ENCODE data around the gene ZFP36.

ZFP36 gene

GRCh38 chr19:39413272-39413910, 6.7 kb downstream of the ZFP36 start:
- Histone ChIP-seq H2AFZ (ENCODE audit: low read length) (peak overlapping the region; percentile 94), H3K4ac (ENCODE audit: low read length) (peak overlapping the region; percentile 32), H2BK5ac (ENCODE audit: low read length) (peak overlapping the region; percentile 98), H4K8ac (ENCODE audit: low read depth, low read length) (no peak overlapping the region), H2BK15ac (ENCODE audit: low read length) (peak overlapping the region; percentile 99), H3K9me3 (replicated peaks in 1 of 2; ENCODE audit: control insufficient read depth in 2 of 2, insufficient read depth in 1 of 2, low read depth in 1 of 2, low read length in 2 of 2) (no peaks in the 10 kb centered on the region), H3K23ac (ENCODE audit: low read depth, low read length, poor library complexity) (peak overlapping the region; percentile 96), H3K14ac (ENCODE audit: low read length) (peak overlapping the region; percentile 83), H2BK12ac (ENCODE audit: low read length) (no peak overlapping the region), H3K36me3 (replicated peaks in 1 of 2; ENCODE audit: control insufficient read depth in 2 of 2, insufficient read depth in 2 of 2, low read length in 2 of 2) (peaks cover 25 to 42% of the 10 kb centered on the region in 2 donors), H3K79me1 (ENCODE audit: low read depth, low read length) (peaks cover 16% of the 10 kb centered on the region), H3K4me2 (ENCODE audit: insufficient read depth, low read length, poor library complexity, severe bottlenecking) (peak overlapping the region; percentile 87), H3K18ac (ENCODE audit: low read length) (peak overlapping the region; percentile 99), H3K27ac (replicated peaks; ENCODE audit: low read length) (peak overlapping the region; percentile 95), H3K27me3 (ENCODE audit: control insufficient read depth in 3 of 3, insufficient read depth in 3 of 3, low read depth in 1 of 3, low read length in 3 of 3) (peaks cover 0 to 6% (median 0%) of the 10 kb centered on the region in 3 experiments), H4K91ac (ENCODE audit: low read depth, low read length, poor library complexity) (no peak overlapping the region), H2BK120ac (ENCODE audit: low read depth, low read length) (peak overlapping the region; percentile 93), H3K4me3 (ENCODE audit: low read length in 2 of 2) (peak overlapping the region; percentile 95), H3K4me1 (ENCODE audit: control insufficient read depth in 2 of 2, insufficient read depth in 1 of 2, low read depth in 1 of 2, low read length in 2 of 2) (peaks cover 28 to 35% of the 10 kb centered on the region in 2 donors), H2AK5ac (ENCODE audit: low read depth, low read length) (peak overlapping the region; percentile 100), H3K9ac (ENCODE audit: low read depth, low read length, poor library complexity) (peak overlapping the region; percentile 93)
- no CpG with 5 or more reads among the region's 54 CpGs for WGBS, 2 donors (ENCODE audit: extremely low coverage in 2 of 2, insufficient read length in 2 of 2, insufficient replicate concordance in 1 of 2)
- no peak for DNase-seq (ENCODE audit: low spot score)

- Histone ChIP-seq H3K9ac (ENCODE audit: low read depth, low read length, poor library complexity) (peak overlapping the region; percentile 93), H3K4me2 (ENCODE audit: insufficient read depth, low read length, poor library complexity, severe bottlenecking) (peak overlapping the region; percentile 87), H3K14ac (ENCODE audit: low read length) (peak overlapping the region; percentile 12), H3K4ac (ENCODE audit: low read length) (peak overlapping the region; percentile 4), H3K9me3 (replicated peaks in 1 of 2; ENCODE audit: control insufficient read depth in 2 of 2, insufficient read depth in 1 of 2, low read depth in 1 of 2, low read length in 2 of 2) (no peaks in the 10 kb centered on the region), H3K4me3 (ENCODE audit: low read length in 2 of 2) (peak overlapping the region; percentile 88 to 95), H3K27ac (replicated peaks; ENCODE audit: low read length) (peak overlapping the region; percentile 95), H3K23ac (ENCODE audit: low read depth, low read length, poor library complexity) (peak overlapping the region; percentile 96), H3K4me1 (ENCODE audit: control insufficient read depth in 2 of 2, insufficient read depth in 1 of 2, low read depth in 1 of 2, low read length in 2 of 2) (peaks cover 28 to 35% of the 10 kb centered on the region in 2 donors), H2BK12ac (ENCODE audit: low read length) (no peak overlapping the region), H2AK5ac (ENCODE audit: low read depth, low read length) (peak overlapping the region; percentile 100), H3K27me3 (ENCODE audit: control insufficient read depth in 3 of 3, insufficient read depth in 3 of 3, low read depth in 1 of 3, low read length in 3 of 3) (peaks cover 0 to 2% (median 0%) of the 10 kb centered on the region in 3 experiments), H2BK5ac (ENCODE audit: low read length) (peak overlapping the region; percentile 98), H3K18ac (ENCODE audit: low read length) (peak overlapping the region; percentile 86), H3K36me3 (replicated peaks in 1 of 2; ENCODE audit: control insufficient read depth in 2 of 2, insufficient read depth in 2 of 2, low read length in 2 of 2) (peaks cover 31 to 49% of the 10 kb centered on the region in 2 donors), H2BK15ac (ENCODE audit: low read length) (peak overlapping the region; percentile 14), H3K79me1 (ENCODE audit: low read depth, low read length) (peaks cover 16% of the 10 kb centered on the region), H4K91ac (ENCODE audit: low read depth, low read length, poor library complexity) (no peak overlapping the region), H2BK120ac (ENCODE audit: low read depth, low read length) (no peak overlapping the region), H4K8ac (ENCODE audit: low read depth, low read length) (no peak overlapping the region), H2AFZ (ENCODE audit: low read length) (peak overlapping the region; percentile 94)
- DNase-seq (ENCODE audit: low spot score), result no peak
- no CpG with 5 or more reads among the region's 18 CpGs for WGBS, 2 donors (ENCODE audit: extremely low coverage in 2 of 2, insufficient read length in 2 of 2, insufficient replicate concordance in 1 of 2)
These were observed 7.4 kb downstream of the ZFP36 start for GRCh38 chr19:39413911-39414608.

- Histone ChIP-seq H3K18ac (ENCODE audit: low read length) (no peak overlapping the region), H2BK5ac (ENCODE audit: low read length) (no peak overlapping the region), H4K91ac (ENCODE audit: low read depth, low read length, poor library complexity) (no peak overlapping the region), H3K4me2 (ENCODE audit: insufficient read depth, low read length, poor library complexity, severe bottlenecking) (peak overlapping the region; percentile 36), H3K79me1 (ENCODE audit: low read depth, low read length) (peaks cover 16% of the 10 kb centered on the region), H2AK5ac (ENCODE audit: low read depth, low read length) (no peak overlapping the region), H3K4ac (ENCODE audit: low read length) (no peak overlapping the region), H2AFZ (ENCODE audit: low read length) (no peak overlapping the region), H3K4me1 (ENCODE audit: control insufficient read depth in 2 of 2, insufficient read depth in 1 of 2, low read depth in 1 of 2, low read length in 2 of 2) (peaks cover 23 to 31% of the 10 kb centered on the region in 2 donors), H3K14ac (ENCODE audit: low read length) (no peak overlapping the region), H3K27ac (replicated peaks; ENCODE audit: low read length) (no peak overlapping the region), H4K8ac (ENCODE audit: low read depth, low read length) (no peak overlapping the region), H3K9me3 (replicated peaks in 1 of 2; ENCODE audit: control insufficient read depth in 2 of 2, insufficient read depth in 1 of 2, low read depth in 1 of 2, low read length in 2 of 2) (no peaks in the 10 kb centered on the region), H3K23ac (ENCODE audit: low read depth, low read length, poor library complexity) (peak overlapping the region; percentile 80), H2BK120ac (ENCODE audit: low read depth, low read length) (no peak overlapping the region), H3K27me3 (ENCODE audit: control insufficient read depth in 3 of 3, insufficient read depth in 3 of 3, low read depth in 1 of 3, low read length in 3 of 3) (no peaks in the 10 kb centered on the region), H3K4me3 (ENCODE audit: low read length in 2 of 2) (peak overlapping the region; percentile 47 to 95), H3K9ac (ENCODE audit: low read depth, low read length, poor library complexity) (peak overlapping the region; percentile 14), H2BK15ac (ENCODE audit: low read length) (no peak overlapping the region), H2BK12ac (ENCODE audit: low read length) (no peak overlapping the region), H3K36me3 (replicated peaks in 1 of 2; ENCODE audit: control insufficient read depth in 2 of 2, insufficient read depth in 2 of 2, low read length in 2 of 2) (peaks cover 37 to 60% of the 10 kb centered on the region in 2 donors)
- DNase-seq (ENCODE audit: low spot score), result no peak
- WGBS, 2 donors (ENCODE audit: extremely low coverage in 2 of 2, insufficient read length in 2 of 2, insufficient replicate concordance in 1 of 2), result no CpG with 5 or more reads among the region's 35 CpGs
These were observed 8.7 kb downstream of the ZFP36 start for GRCh38 chr19:39415111-39416046.

All from neuronal stem cell (in vitro differentiated cells).